ENCODE data around the gene FRY.

FRY gene

DNA sequence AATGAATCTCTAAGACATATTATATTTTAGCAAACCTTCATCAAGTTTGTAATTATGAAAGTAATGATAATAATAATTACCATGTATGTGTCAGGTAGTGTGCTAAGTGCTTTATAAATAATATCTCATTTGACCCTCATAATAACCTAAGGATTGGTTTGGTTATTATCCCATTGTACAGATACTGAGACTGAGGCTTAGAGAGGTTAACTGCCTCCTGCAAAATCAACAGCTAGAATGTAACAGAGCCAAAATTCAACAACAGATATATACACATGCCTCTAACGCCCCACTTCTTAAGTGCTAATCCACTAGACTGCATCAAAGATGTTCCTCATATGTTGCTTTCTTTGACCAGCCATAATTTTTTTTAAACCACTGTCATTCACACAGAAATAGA, 142.8 kb downstream of the FRY start:
- TF ChIP-seq, protein P1, sequence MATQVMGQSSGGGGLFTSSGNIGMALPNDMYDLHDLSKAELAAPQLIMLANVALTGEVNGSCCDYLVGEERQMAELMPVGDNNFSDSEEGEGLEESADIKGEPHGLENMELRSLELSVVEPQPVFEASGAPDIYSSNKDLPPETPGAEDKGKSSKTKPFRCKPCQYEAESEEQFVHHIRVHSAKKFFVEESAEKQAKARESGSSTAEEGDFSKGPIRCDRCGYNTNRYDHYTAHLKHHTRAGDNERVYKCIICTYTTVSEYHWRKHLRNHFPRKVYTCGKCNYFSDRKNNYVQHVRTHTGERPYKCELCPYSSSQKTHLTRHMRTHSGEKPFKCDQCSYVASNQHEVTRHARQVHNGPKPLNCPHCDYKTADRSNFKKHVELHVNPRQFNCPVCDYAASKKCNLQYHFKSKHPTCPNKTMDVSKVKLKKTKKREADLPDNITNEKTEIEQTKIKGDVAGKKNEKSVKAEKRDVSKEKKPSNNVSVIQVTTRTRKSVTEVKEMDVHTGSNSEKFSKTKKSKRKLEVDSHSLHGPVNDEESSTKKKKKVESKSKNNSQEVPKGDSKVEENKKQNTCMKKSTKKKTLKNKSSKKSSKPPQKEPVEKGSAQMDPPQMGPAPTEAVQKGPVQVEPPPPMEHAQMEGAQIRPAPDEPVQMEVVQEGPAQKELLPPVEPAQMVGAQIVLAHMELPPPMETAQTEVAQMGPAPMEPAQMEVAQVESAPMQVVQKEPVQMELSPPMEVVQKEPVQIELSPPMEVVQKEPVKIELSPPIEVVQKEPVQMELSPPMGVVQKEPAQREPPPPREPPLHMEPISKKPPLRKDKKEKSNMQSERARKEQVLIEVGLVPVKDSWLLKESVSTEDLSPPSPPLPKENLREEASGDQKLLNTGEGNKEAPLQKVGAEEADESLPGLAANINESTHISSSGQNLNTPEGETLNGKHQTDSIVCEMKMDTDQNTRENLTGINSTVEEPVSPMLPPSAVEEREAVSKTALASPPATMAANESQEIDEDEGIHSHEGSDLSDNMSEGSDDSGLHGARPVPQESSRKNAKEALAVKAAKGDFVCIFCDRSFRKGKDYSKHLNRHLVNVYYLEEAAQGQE (IDR thresholded peaks at IDR 0.05; ENCODE audit: low read depth), result no peak
- TF ChIP-seq TAF1 (IDR thresholded peaks at IDR 0.05; ENCODE audit: low read depth), result no peak

DNA sequence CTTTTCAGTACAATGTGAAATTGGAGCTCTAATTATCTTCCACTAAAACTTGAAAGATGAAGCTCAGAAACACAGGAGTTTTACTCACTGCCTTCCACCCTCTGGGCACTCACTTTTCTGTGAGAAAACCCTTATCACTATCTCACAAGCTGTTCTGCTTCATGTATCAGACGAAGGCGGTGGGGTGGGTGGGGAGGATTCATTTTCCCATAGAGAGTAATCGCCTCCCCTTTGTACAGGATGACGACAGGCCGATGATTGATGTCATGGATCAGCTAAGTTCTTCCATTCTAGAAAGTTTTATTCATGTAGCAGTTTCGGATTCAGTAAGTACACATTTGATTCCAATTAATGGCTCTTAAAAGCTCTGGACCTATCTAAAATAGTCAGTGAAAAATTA, 143.7 kb downstream of the FRY start:
- TF ChIP-seq EGR1 (IDR thresholded peaks at IDR 0.05), result no peak
- no peak for TF ChIP-seq CREB1 (IDR thresholded peaks at IDR 0.05; ENCODE audit: low read depth)
- TF ChIP-seq RAD21 (IDR thresholded peaks at IDR 0.05; ENCODE audit: low read depth), result no peak
- TF ChIP-seq, protein P2, sequence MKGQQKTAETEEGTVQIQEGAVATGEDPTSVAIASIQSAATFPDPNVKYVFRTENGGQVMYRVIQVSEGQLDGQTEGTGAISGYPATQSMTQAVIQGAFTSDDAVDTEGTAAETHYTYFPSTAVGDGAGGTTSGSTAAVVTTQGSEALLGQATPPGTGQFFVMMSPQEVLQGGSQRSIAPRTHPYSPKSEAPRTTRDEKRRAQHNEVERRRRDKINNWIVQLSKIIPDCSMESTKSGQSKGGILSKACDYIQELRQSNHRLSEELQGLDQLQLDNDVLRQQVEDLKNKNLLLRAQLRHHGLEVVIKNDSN (IDR thresholded peaks at IDR 0.05), result no peak
- TF ChIP-seq NFIC (IDR thresholded peaks at IDR 0.05), result no peak
- TF ChIP-seq EP300 (IDR thresholded peaks at IDR 0.05; ENCODE audit: borderline replicate concordance), result no peak
- no peak for TF ChIP-seq YY1 (IDR thresholded peaks at IDR 0.05; ENCODE audit: low read depth)
- no peak for TF ChIP-seq FOXM1 (IDR thresholded peaks at IDR 0.05; ENCODE audit: borderline replicate concordance, low read depth)
- TF ChIP-seq, protein P1 (IDR thresholded peaks at IDR 0.05; ENCODE audit: low read depth), result no peak
- TF ChIP-seq, protein P3, sequence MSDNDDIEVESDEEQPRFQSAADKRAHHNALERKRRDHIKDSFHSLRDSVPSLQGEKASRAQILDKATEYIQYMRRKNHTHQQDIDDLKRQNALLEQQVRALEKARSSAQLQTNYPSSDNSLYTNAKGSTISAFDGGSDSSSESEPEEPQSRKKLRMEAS (IDR thresholded peaks at IDR 0.05), result no peak
- no peak for TF ChIP-seq TCF12 (IDR thresholded peaks at IDR 0.05; ENCODE audit: low read depth)
- no peak for TF ChIP-seq CEBPB (IDR thresholded peaks at IDR 0.05)
- TF ChIP-seq TAF1 (IDR thresholded peaks at IDR 0.05; ENCODE audit: low read depth), result no peak
- TF ChIP-seq TEAD4 (IDR thresholded peaks at IDR 0.05), result no peak

DNA sequence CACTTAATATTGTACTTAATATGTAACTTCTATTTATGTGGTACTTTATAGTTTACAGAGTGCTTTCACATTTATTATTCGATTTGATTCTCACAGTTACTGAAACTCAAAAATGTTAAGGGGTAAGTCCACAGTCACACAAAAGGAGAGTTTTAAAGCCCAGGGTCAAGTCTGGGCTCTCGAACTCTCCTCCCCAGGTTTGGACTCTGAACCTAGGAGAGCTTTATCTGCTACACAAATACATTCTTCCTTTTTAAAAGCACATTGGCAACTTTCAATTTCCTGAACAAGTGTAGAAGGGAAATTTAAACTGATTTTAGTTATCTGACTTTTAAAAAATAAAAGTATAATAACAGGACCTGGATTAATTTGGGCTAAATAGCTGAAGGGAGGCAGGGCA, 144.4 kb downstream of the FRY start:
- TF ChIP-seq TCF12 (IDR thresholded peaks at IDR 0.05; ENCODE audit: low read depth), result no peak
- no peak for TF ChIP-seq EP300 (IDR thresholded peaks at IDR 0.05; ENCODE audit: borderline replicate concordance)
- TF ChIP-seq FOXM1 (IDR thresholded peaks at IDR 0.05; ENCODE audit: borderline replicate concordance, low read depth), result no peak
- TF ChIP-seq CREB1 (IDR thresholded peaks at IDR 0.05; ENCODE audit: low read depth), result no peak
- TF ChIP-seq, protein P1 (IDR thresholded peaks at IDR 0.05; ENCODE audit: low read depth), result no peak
- no peak for TF ChIP-seq TAF1 (IDR thresholded peaks at IDR 0.05; ENCODE audit: low read depth)
- no peak for TF ChIP-seq CEBPB (IDR thresholded peaks at IDR 0.05)
- TF ChIP-seq NFIC (IDR thresholded peaks at IDR 0.05), result no peak
- TF ChIP-seq, protein P3 (IDR thresholded peaks at IDR 0.05), result no peak
- TF ChIP-seq YY1 (IDR thresholded peaks at IDR 0.05; ENCODE audit: low read depth), result no peak
- TF ChIP-seq, protein P2 (IDR thresholded peaks at IDR 0.05), result no peak
- no peak for TF ChIP-seq RAD21 (IDR thresholded peaks at IDR 0.05; ENCODE audit: low read depth)
- no peak for TF ChIP-seq ZBTB7A (IDR thresholded peaks at IDR 0.05; ENCODE audit: low read depth)
- TF ChIP-seq EGR1 (IDR thresholded peaks at IDR 0.05), result no peak
- no peak for TF ChIP-seq TEAD4 (IDR thresholded peaks at IDR 0.05)

DNA sequence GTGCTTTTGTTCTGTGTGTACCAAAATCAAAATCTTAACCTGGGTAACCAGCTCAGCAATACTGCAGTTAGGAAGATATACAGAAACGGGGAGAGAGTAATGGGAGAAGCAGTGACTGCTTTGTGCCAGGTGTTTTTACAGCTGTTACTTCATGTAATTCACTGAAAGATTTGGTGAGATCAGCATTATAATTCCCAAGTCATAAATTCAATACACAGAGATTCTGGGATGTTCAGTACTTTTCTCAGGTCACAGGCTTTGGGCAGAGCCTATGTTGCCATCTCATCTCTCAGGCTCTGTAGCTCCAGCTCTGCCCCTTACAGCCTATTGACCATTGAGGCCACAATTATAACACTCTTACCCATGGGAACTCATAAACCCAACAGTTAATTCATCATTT, 145.1 kb downstream of the FRY start:
- TF ChIP-seq TAF1 (IDR thresholded peaks at IDR 0.05; ENCODE audit: low read depth), result no peak
- no peak for TF ChIP-seq EGR1 (IDR thresholded peaks at IDR 0.05)
- TF ChIP-seq, protein P1 (IDR thresholded peaks at IDR 0.05; ENCODE audit: low read depth), result no peak
- TF ChIP-seq CEBPB (IDR thresholded peaks at IDR 0.05), result no peak
- TF ChIP-seq NFIC (IDR thresholded peaks at IDR 0.05), result no peak
- TF ChIP-seq YY1 (IDR thresholded peaks at IDR 0.05; ENCODE audit: low read depth), result no peak
- TF ChIP-seq TEAD4 (IDR thresholded peaks at IDR 0.05), result no peak
- TF ChIP-seq, protein P2 (IDR thresholded peaks at IDR 0.05), result no peak
- TF ChIP-seq RAD21 (IDR thresholded peaks at IDR 0.05; ENCODE audit: low read depth), result no peak
- TF ChIP-seq ZBTB7A (IDR thresholded peaks at IDR 0.05; ENCODE audit: low read depth), result no peak
- TF ChIP-seq CREB1 (IDR thresholded peaks at IDR 0.05; ENCODE audit: low read depth), result no peak
- no peak for TF ChIP-seq TCF12 (IDR thresholded peaks at IDR 0.05; ENCODE audit: low read depth)
- TF ChIP-seq FOXM1 (IDR thresholded peaks at IDR 0.05; ENCODE audit: borderline replicate concordance, low read depth), result no peak
- TF ChIP-seq EP300 (IDR thresholded peaks at IDR 0.05; ENCODE audit: borderline replicate concordance), result no peak
- TF ChIP-seq, protein P3 (IDR thresholded peaks at IDR 0.05), result no peak
